IPS-11a (cell line): ENCODE measurements around the gene SLC24A3.

Experiments used
- H3K4me3 ChIP-seq: one replicate; pipeline ENCODE4 v1.5.1; 2013; ENCODE audit warnings: low read depth, low read length, control low read depth

The SLC24A3 gene

DNA sequence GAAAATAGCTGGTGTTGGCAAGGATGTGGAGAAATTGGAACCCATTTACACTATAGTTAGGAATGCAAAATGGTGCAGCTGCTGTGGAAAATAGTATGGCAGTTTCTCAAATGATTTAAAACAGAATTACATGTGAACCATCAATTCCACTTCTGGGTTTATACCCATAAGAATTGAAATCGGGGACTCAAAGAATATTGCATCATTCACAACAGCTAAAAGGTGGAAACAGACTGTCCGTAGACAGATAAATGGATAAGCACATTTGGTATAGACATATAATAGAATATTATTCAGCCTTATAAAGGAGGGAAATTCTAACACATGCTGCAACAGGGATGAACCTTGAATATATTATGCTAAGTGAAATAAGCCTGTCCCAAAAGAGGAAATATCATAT is 355.7 kb downstream of the SLC24A3 start:
- H3K4me3 ChIP-seq, result no peak overlapping the region

- no peak overlapping the region for H3K4me3 ChIP-seq
Measured at GRCh38 chr20:19571996-19572395, 359.6 kb downstream of the SLC24A3 start.

DNA sequence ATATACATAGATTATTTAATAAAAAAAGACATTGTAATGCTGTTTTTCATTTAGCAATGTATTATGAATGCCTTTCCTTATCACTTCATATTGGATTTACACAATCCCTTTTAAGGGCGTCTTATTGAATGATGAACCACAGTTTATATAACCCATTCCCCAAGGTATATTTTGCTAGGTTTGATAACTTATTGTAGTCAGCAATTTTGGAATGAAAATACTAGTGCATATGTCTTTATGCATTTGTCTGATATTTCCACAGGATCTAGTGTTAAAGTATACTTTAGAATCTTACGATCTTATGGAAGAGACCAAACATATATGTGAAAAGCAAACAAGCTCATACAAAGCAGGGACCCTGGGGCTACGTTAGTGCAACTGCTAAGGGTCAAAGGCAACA is 365.2 kb downstream of the SLC24A3 start:
- no peak overlapping the region for H3K4me3 ChIP-seq

- H3K4me3 ChIP-seq, result no peak overlapping the region
Measured at GRCh38 chr20:19582782-19583181, 370.3 kb downstream of the SLC24A3 start.

DNA sequence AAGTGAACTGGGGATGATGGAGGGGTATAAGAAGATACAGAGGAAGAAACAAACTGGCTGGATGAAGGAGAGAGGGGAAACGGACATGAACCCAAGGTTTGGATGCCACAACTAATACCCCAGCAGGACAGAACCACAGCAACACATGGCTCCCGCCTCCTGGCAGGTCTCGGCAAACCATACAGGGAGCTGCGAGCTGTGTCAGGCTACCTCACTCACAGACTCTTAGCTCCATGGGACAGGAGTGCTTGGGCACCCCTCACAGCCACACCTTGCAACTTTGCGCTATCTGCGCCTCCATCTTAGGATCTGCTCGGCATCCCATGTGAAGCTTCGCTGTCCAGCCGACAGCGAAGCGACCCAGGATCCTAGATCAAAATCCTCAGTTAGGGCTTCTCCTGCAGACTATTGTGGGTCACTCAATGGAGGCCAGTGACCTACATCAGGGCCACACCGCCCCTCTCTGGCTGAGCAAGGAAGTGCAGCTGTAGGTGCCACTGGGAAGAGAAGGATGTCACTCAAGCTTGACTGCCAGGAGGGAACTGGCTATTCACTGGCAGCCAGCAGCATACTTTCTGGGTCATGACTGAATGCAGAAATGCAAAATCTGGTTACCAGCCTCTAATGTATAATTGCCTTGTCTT is 371.2 kb downstream of the SLC24A3 start:
- no peak overlapping the region for H3K4me3 ChIP-seq

DNA sequence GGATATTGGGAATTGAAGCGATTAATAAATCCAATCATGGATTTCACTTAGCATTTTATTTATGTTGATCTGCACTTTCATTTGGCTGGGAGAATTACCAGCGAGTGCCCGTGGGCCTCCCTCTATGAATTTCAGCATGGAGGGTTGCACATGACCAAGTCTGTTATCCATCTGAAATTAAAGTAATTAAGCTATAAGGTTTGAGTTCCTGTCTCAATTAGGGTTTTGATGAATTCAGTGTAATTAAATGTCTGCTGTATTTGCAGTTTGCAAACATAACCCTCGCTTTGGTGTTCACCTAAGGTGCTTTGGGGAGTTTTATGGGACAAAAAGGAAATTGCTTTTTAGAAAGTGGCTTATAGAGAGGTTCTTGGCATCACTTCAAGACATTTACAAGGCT is 375.8 kb downstream of the SLC24A3 start:
- no peak overlapping the region for H3K4me3 ChIP-seq

GRCh38 chr20:19588732-19589131 is 376.3 kb downstream of the SLC24A3 start:
- no peak overlapping the region for H3K4me3 ChIP-seq

DNA sequence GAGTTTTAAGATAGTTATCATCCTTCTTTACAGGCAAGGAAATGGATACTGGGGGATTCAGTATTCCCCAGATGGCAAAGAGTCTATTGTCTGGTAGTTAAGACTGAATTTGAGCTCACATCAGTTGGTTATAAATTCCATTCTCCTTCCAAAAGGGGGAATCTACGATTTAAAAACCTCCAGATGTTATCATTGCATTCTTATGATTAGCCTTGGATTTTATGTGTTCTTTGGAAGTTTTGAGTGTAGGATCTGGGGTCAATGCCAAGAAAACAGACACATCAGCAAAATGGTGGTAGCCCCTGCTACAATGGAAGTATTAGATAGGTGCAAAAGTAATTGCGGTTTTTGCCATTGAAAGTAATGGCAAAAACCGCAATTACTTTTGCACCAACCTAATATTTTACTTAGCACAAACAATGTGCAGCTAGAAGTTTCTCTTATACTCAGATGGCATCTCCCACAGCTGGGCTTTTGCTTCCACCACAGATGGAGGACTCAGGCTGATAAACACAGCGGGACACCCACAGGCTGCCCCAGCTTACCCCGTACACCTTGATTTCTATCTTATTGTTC is 377.4 kb downstream of the SLC24A3 start:
- H3K4me3 ChIP-seq, result no peak overlapping the region

GRCh38 chr20:19590382-19590781 is 377.9 kb downstream of the SLC24A3 start:
- H3K4me3 ChIP-seq, result no peak overlapping the region

- no peak overlapping the region for H3K4me3 ChIP-seq
Measured at GRCh38 chr20:19593762-19594161, 381.3 kb downstream of the SLC24A3 start.

GRCh38 chr20:19594896-19595295 is 382.5 kb downstream of the SLC24A3 start:
- H3K4me3 ChIP-seq, result no peak overlapping the region

DNA sequence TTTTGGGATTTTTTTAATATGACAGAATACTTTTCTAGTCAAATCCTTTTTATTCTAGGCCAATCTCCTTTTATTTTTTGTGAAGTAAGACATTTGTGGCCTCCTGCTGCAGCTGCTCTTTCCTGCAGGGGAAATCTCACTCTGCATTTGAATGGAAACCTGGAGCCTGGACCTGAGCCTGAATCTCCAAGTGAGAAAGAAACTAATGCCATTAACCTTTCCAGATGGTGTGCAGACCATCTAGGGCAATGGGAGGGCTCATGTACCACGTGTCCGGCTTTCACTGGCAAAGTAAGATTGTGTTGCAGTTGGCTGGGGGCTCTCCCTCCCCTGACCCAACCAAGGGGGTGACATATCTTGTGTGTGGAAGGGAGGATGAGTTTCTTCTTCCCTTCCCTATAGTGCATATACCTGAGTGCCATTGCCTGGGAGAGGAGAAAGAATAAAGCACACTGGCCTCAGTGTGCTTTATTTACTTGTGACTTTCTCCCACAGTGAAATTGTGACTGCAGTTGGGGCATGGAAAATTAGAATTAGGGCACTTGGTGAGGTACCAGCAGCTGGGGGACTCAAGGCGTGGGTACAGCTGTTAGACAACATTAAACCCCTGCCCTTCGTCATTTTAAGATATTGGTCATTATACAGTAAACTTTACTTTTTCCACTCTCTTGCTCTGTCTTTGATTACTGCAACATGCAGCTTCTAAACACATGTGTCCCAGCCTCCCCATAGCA is 385.8 kb downstream of the SLC24A3 start:
- H3K4me3 ChIP-seq, result no peak overlapping the region

- H3K4me3 ChIP-seq, result no peak overlapping the region
Measured at GRCh38 chr20:19599200-19599599, 386.8 kb downstream of the SLC24A3 start.

GRCh38 chr20:19600042-19600441 is 387.6 kb downstream of the SLC24A3 start:
- no peak overlapping the region for H3K4me3 ChIP-seq

GRCh38 chr20:19601126-19601810 is 388.8 kb downstream of the SLC24A3 start:
- H3K4me3 ChIP-seq, result no peak overlapping the region

DNA sequence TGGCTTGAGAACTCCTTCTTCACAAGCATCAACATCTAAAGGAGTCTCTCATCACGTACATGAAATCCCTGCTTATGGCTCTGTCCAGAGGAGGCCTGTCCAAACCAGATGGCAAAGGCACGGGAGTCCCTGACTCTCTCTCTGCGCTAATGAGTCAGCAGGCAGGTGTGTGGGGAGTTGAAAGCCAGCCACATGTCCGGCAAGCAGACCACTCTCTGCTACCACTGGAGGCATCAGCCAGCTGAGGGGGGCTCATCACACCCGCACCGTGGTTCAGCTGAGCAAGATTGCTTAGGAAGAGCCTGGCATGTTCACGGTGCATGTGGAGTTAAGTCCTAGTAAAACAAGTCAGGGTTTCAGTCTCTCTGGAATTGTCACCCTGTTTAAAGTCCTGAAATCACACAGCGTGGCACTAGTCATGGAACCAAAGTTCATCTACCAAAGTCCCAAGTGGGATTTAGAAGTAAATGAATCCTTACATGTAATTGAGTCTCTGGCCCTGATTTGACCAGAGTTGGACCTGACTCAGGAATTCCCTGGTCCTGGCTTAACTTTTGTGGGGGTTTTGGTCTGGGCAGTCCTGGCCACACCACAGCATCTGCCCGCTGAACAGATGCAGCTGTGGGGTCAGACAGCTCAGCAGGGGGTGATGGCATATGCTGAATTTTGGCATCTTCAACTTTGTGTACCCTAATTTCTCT is 390.4 kb downstream of the SLC24A3 start:
- H3K4me3 ChIP-seq, result no peak overlapping the region

- no peak overlapping the region for H3K4me3 ChIP-seq
Measured at GRCh38 chr20:19603376-19603750, 390.9 kb downstream of the SLC24A3 start.

DNA sequence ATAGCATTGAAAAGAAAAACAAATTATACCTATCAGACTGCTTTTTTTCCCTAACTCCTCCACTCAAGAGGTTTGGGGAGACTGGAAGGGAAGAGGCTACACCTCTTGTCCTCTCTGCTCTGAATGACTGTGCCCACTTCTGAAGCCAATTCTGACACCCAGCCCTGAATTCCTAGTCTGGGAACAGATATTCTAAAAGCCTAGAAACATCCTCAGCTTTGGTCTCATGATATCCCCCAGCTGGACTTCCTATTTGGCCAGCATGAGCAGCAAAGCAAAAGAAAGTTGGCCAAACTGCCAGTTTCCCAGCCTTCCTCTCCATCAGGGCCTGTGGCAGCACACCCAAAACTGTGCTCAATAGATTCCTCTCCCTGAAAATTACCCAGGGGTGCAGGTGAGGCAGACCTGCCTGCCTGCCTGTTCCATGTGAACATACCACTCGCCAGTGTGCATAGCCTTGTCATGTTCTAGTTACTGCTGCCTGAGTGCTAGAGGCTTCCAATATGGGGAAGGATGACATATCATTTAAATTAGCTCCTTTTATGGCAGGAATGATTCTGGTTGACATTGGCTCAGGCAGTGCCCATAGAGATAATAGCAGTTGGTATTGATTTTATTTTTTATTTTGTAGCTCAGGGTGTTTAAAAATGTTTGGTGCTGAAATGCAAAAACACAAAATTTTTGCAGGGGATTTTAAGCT is 393.5 kb downstream of the SLC24A3 start:
- H3K4me3 ChIP-seq, result no peak overlapping the region

- no peak overlapping the region for H3K4me3 ChIP-seq
Measured at GRCh38 chr20:19609642-19610223, 397.3 kb downstream of the SLC24A3 start.

GRCh38 chr20:19615629-19616028 is 403.2 kb downstream of the SLC24A3 start:
- no peak overlapping the region for H3K4me3 ChIP-seq
